Testis (tissue), 3 donors: ENCODE results near the gene HBS1L. TPM values are rescaled to one million over a fixed set of nuclear protein-coding genes. Genes with fewer than 3 reads are reported as not detected.
A peak's percentile ranks its signal among the peaks of the same experiment; 100 is the strongest.

Experiments used
- DNase-seq: peaks from one replicate; pipeline ENCODE4 v3.0.0-alpha.2; 2019
- H3K27ac ChIP-seq, 2 donors: fragments of 200-600 bp; sonication (generic); one replicate each; pipeline ENCODE4 v1.5.1; 2019
- H3K27me3 ChIP-seq: fragments of 200-600 bp; sonication (generic); one replicate; pipeline ENCODE4 v1.5.1; 2019
- H3K36me3 ChIP-seq: fragments of 200-600 bp; sonication (generic); one replicate; pipeline ENCODE4 v1.5.1; 2017; ENCODE audit warnings: low read depth; ENCODE audit errors: missing control alignments
- H3K4me1 ChIP-seq: fragments of 200-600 bp; sonication (generic); one replicate; pipeline ENCODE4 v1.5.1; 2019
- H3K4me3 ChIP-seq, 2 donors: fragments of 200-600 bp; sonication (generic); one replicate each; pipeline ENCODE4 v1.5.1; 2017 to 2019
- H3K9me3 ChIP-seq: fragments of 200-600 bp; sonication (generic); one replicate; pipeline ENCODE4 v1.5.1; 2017
- POLR2A ChIP-seq: fragments of 450-650 bp; IDR thresholded peaks from one replicate; pipeline ENCODE4 v1.6.1; 2017; ENCODE audit warnings: antibody characterized with exemption, mild to moderate bottlenecking, moderate library complexity
- WGBS, 2 donors: methylation state at CpG; one replicate each; pipeline ENCODE4 v1.1.5; 2018; 5-methylcytosine and 5-hydroxymethylcytosine counted together
- intact Hi-C: fragments of 100-400 bp; cut with DNase I; formaldehyde crosslinking; loops from one replicate; pipeline ENCODE4 v1.15.1; 2023; ENCODE audit warnings: low total_unique reads
- polyA plus RNA-seq: library from polyadenylated mRNA; stranded (reverse); fragments of 350-450 nt; fragmentation: Illumina TruSeq; extraction: RNeasy Lipid Tissue Mini Kit (QIAGEN cat#74804); gene quantifications from one replicate; pipeline ENCODE4 v1.2.3, GENCODE V29; 2014; ENCODE audit warnings: low read depth, low replicate concordance; ENCODE audit not compliant: insufficient read depth
- total RNA-seq, 2 donors: library from RNA; depleted of rRNA; stranded (reverse); fragments of >200 nt; gene quantifications; one replicate each; pipeline ENCODE4 v1.2.3, GENCODE V29; 2016
- TF ChIP-seq, protein P1 (sequence below), 3 experiments: fragments of 450-650 bp in 2 of 3; fragments of 200-600 bp in 1 of 3; sonication (generic) in 1 of 3; IDR thresholded peaks; one replicate each; pipeline ENCODE4 v1.5.1; 2016 to 2019; ENCODE audit warnings: antibody characterized with exemption in 3 of 3, mild to moderate bottlenecking in 2 of 3, moderate library complexity in 1 of 3

Gene HBS1L
- total and polyA plus RNA-seq, 3 donors from 2014 or later: 41.1 to 54.9 (median 51.8) TPM

DNA sequence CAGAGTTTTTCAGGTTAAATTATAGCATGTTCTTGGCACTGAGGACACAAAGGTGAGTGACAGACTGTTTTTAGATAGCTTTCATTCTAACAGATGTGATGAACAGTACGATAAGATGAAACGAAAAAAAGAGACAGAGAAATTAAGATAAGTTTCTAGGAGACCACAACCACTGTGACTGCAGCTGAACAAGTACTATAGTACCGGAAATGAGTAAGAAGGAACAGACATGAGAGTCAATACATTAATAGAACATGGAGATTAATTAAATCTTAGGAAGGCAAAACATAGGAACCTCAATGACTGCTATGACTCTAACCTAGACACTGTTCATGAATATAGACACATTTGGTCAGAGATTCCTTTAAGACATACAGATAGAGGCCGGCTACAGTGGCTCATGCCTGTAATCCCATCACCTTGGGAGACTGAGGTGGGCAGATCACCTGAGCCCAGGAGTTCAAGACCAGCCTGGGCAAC, 40.2 kb downstream of the HBS1L start:
- intact Hi-C loops: no loop called here
- H3K4me1 ChIP-seq: no peaks in the 10 kb centered on the region
- H3K9me3 ChIP-seq: no peaks in the 10 kb centered on the region
- TF ChIP-seq POLR2A: no peak
- TF ChIP-seq, protein P1, sequence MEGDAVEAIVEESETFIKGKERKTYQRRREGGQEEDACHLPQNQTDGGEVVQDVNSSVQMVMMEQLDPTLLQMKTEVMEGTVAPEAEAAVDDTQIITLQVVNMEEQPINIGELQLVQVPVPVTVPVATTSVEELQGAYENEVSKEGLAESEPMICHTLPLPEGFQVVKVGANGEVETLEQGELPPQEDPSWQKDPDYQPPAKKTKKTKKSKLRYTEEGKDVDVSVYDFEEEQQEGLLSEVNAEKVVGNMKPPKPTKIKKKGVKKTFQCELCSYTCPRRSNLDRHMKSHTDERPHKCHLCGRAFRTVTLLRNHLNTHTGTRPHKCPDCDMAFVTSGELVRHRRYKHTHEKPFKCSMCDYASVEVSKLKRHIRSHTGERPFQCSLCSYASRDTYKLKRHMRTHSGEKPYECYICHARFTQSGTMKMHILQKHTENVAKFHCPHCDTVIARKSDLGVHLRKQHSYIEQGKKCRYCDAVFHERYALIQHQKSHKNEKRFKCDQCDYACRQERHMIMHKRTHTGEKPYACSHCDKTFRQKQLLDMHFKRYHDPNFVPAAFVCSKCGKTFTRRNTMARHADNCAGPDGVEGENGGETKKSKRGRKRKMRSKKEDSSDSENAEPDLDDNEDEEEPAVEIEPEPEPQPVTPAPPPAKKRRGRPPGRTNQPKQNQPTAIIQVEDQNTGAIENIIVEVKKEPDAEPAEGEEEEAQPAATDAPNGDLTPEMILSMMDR (IDR thresholded peaks at IDR 0.05): no peak
- H3K27me3 ChIP-seq: no peaks in the 10 kb centered on the region
- H3K36me3 ChIP-seq: no peaks in the 10 kb centered on the region
- WGBS, 2 donors: 86 to 91% methylated on average over 4 of the region's 4 CpGs
- DNase-seq: no peak
- no peak overlapping the region for H3K4me3 ChIP-seq
- H3K27ac ChIP-seq: no peak overlapping the region

DNA sequence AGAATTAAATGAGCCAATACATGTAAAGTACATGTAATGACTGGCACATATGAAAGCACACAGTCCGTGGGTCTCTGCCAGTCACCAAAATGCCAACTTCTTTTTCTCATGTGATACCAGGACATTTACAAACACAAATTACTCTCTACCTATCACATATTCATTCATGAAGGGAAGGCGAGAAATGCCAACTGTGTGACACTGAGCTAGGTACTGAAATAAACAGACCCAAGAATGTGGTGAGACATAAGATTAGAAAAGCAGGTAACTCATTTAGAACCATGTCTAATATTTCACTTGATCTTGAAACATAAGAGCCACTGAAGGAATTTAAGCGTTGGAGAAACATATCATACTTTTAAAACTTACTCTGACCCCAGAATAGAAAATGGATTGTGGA, 41.4 kb downstream of the HBS1L start:
- H3K27ac ChIP-seq: no peak overlapping the region
- H3K4me1 ChIP-seq: no peaks in the 10 kb centered on the region
- no peaks in the 10 kb centered on the region for H3K9me3 ChIP-seq
- no peaks in the 10 kb centered on the region for H3K36me3 ChIP-seq
- DNase-seq: no peak
- no peaks in the 10 kb centered on the region for H3K27me3 ChIP-seq
- WGBS, 2 donors: 92 to 95% methylated on average over 3 of the region's 3 CpGs
- intact Hi-C loops: no loop called here
- TF ChIP-seq, protein P1 (IDR thresholded peaks at IDR 0.05): no peak
- no peak for TF ChIP-seq POLR2A
- no peak overlapping the region for H3K4me3 ChIP-seq

DNA sequence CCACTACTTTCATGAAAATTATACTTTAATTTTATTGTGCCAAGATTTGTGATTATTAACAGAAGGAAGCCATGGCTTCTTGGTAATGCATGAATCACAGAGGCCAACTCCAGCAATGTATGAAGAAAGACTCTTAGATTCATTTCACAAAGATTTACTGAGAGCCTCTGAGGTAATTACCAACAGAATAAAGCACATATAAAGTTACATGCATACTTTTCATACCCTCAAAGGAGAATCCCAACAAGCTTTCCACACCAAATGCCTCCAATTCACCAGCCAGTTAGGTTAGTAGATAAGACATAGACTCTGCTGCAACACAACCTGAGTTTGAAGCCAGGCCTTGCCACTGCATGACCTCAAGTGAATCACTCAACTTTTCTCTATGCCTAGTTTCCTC, 41.9 kb downstream of the HBS1L start:
- DNase-seq: no peak
- Histone ChIP-seq H3K36me3 (no peaks in the 10 kb centered on the region), H3K9me3 (no peaks in the 10 kb centered on the region), H3K4me1 (no peaks in the 10 kb centered on the region), H3K27me3 (no peaks in the 10 kb centered on the region), H3K4me3 (no peak overlapping the region), H3K27ac (no peak overlapping the region)
- TF ChIP-seq, protein P1 (IDR thresholded peaks at IDR 0.05): no peak
- no peak for TF ChIP-seq POLR2A
- intact Hi-C loops: no loop called here

DNA sequence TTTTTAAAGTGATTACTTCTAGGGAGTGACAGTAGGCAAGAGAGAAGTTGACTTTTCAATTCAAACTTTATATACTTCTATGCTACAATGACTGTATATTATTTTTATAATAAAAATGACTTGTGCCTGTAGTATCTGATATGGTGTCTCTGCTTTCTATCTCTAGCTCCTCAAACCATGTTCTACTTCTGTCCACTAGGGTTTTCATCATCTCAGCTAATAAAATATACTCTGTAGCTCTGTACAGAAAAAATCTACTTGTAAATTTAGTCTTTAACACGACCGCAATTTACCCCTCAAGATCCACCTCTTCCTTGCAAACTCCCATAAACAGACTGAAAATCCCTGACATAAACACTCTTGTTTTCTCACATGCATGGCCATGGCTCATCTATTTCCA, 42.3 kb downstream of the HBS1L start:
- whole genome bisulfite sequencing, 2 donors: 92 to 96% methylated on average over 2 of the region's 2 CpGs
- Histone ChIP-seq H3K9me3 (no peaks in the 10 kb centered on the region), H3K36me3 (no peaks in the 10 kb centered on the region), H3K4me1 (no peaks in the 10 kb centered on the region), H3K27me3 (no peaks in the 10 kb centered on the region), H3K27ac (no peak overlapping the region), H3K4me3 (no peak overlapping the region)
- DNase-seq: no peak
- intact Hi-C loops: no loop called here
- TF ChIP-seq POLR2A: no peak
- TF ChIP-seq, protein P1 (IDR thresholded peaks at IDR 0.05): peak in 1 of 3 experiments; percentile 10

DNA sequence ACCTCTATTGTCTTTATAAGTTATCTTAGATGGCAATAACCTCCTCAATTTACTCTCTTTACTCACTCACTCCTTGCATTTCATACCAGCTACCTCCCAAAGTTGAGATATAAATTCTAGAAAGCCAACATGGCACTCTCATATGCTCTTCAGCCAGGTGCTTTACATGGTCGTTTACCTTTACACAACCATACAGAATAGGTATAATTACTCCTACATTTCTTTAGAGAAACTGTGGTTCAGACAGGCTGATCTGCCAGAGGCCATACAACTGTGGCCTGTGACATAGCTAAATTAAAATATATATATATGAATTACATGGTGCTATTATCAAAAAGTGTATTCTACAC, 45.7 kb downstream of the HBS1L start:
- Histone ChIP-seq H3K4me3 (no peak overlapping the region), H3K27me3 (no peaks in the 10 kb centered on the region), H3K4me1 (no peaks in the 10 kb centered on the region), H3K9me3 (no peaks in the 10 kb centered on the region), H3K27ac (no peak overlapping the region), H3K36me3 (no peaks in the 10 kb centered on the region)
- no peak for TF ChIP-seq POLR2A
- TF ChIP-seq, protein P1 (IDR thresholded peaks at IDR 0.05): no peak
- no peak for DNase-seq
- intact Hi-C loops: no loop called here
- 75 to 83% methylated on average over 1 of the region's 1 CpG for WGBS, 2 donors
